ENCODE measurements around the gene ADAP1. TPM values are rescaled to one million over a fixed set of nuclear protein-coding genes. Genes with fewer than 3 reads are reported as not detected.
"Not testable (repeated sequence)": the region's sequence is repeated elsewhere in the genome, so short reads cannot be mapped to it uniquely, and the experiment has no call there.

The ADAP1 gene
- total RNA-seq (2014; rRNA removed; shearing (Covaris generic)): 3.5 TPM in 1 of 2 replicates, not detected in the other

GRCh38 chr7:954330-955238 is at the start of gene ADAP1:
ADAP1 (minus strand) TSS chr7:954680; CDS start chr7:954477, 203 bp downstream.
- H3K27me3 ChIP-seq (replicated peaks): peaks cover 38% of the 10 kb centered on the region
- no peak for DNase-seq (ENCODE audit: low read depth in 1 of 2, low spot score in 2 of 2)
- no peak within 1 kb of the TSS for H3K27ac ChIP-seq
- H3K4me1 ChIP-seq (replicated peaks): peaks cover 4% of the 10 kb centered on the region; the same call in 1 of the 2 replicates
- no peaks in the 10 kb centered on the region for H3K36me3 ChIP-seq
- no peak within 1 kb of the TSS; the same call in 1 of the 2 replicates for H3K4me3 ChIP-seq
- H3K9me3 ChIP-seq (replicated peaks): no peaks in the 10 kb centered on the region

GRCh38 chr7:1002445-1002844 is 48.0 kb upstream of the ADAP1 start:
- H3K4me3 ChIP-seq; DNase-seq (ENCODE audit: low read depth in 1 of 2, low spot score in 2 of 2); H3K9me3 ChIP-seq (replicated peaks); H3K27ac ChIP-seq; H3K4me1 ChIP-seq (replicated peaks); H3K27me3 ChIP-seq (replicated peaks): not testable (repeated sequence)
- H3K36me3 ChIP-seq: peaks cover 11% of the 10 kb centered on the region

GRCh38 chr7:1002026-1002425 is 47.5 kb upstream of the ADAP1 start:
- peaks cover 11% of the 10 kb centered on the region for H3K36me3 ChIP-seq
- not testable (repeated sequence) for H3K4me3 ChIP-seq; H3K9me3 ChIP-seq (replicated peaks); DNase-seq (ENCODE audit: low read depth in 1 of 2, low spot score in 2 of 2); H3K27ac ChIP-seq; H3K4me1 ChIP-seq (replicated peaks); H3K27me3 ChIP-seq (replicated peaks)

- not testable (repeated sequence) for H3K4me3 ChIP-seq; DNase-seq (ENCODE audit: low read depth in 1 of 2, low spot score in 2 of 2); H3K9me3 ChIP-seq (replicated peaks); H3K27me3 ChIP-seq (replicated peaks); H3K27ac ChIP-seq
- Histone ChIP-seq H3K4me1 (replicated peaks) (peaks cover 12% of the 10 kb centered on the region), H3K36me3 (peaks cover 18% of the 10 kb centered on the region)
Observed at GRCh38 chr7:1001069-1001770, 46.7 kb upstream of the ADAP1 start.

- Histone ChIP-seq H3K4me3 (no peak overlapping the region), H3K36me3 (peaks cover 18% of the 10 kb centered on the region), H3K27ac (no peak overlapping the region), H3K27me3 (replicated peaks) (no peaks in the 10 kb centered on the region), H3K4me1 (replicated peaks) (peaks cover 12% of the 10 kb centered on the region), H3K9me3 (replicated peaks) (no peaks in the 10 kb centered on the region)
- DNase-seq (ENCODE audit: low read depth in 1 of 2, low spot score in 2 of 2): no peak
Observed at GRCh38 chr7:999941-1000935, 45.8 kb upstream of the ADAP1 start.

- Histone ChIP-seq H3K4me1 (replicated peaks) (peaks cover 12% of the 10 kb centered on the region), H3K27me3 (replicated peaks) (no peaks in the 10 kb centered on the region)
- no peak for DNase-seq (ENCODE audit: low read depth in 1 of 2, low spot score in 2 of 2)
Observed at GRCh38 chr7:999149-999879, 44.8 kb upstream of the ADAP1 start.

GRCh38 chr7:997404-998395 is 43.2 kb upstream of the ADAP1 start:
- Histone ChIP-seq H3K27ac (no peak overlapping the region), H3K4me3 (no peak overlapping the region), H3K27me3 (replicated peaks) (no peaks in the 10 kb centered on the region), H3K4me1 (replicated peaks) (peaks cover 12% of the 10 kb centered on the region), H3K9me3 (replicated peaks) (no peaks in the 10 kb centered on the region), H3K36me3 (peaks cover 18% of the 10 kb centered on the region)
- peak in 1 of 2 experiments; percentile 75 for DNase-seq (ENCODE audit: low read depth in 1 of 2, low spot score in 2 of 2)

More at GRCh38 chr7:999149-999879, 44.8 kb upstream of the ADAP1 start:
- Histone ChIP-seq H3K9me3 (replicated peaks) (no peaks in the 10 kb centered on the region), H3K36me3 (peaks cover 18% of the 10 kb centered on the region), H3K27ac (no peak overlapping the region), H3K4me3 (no peak overlapping the region)

GRCh38 chr7:996079-996872 is 41.8 kb upstream of the ADAP1 start:
- H3K27ac ChIP-seq: no peak overlapping the region
- H3K9me3 ChIP-seq (replicated peaks): no peaks in the 10 kb centered on the region
- H3K4me3 ChIP-seq: no peak overlapping the region
- H3K36me3 ChIP-seq: peaks cover 18% of the 10 kb centered on the region
- H3K27me3 ChIP-seq (replicated peaks): no peaks in the 10 kb centered on the region
- no peak for DNase-seq (ENCODE audit: low read depth in 1 of 2, low spot score in 2 of 2)
- peaks cover 12% of the 10 kb centered on the region for H3K4me1 ChIP-seq (replicated peaks)

GRCh38 chr7:995571-995970 is 41.1 kb upstream of the ADAP1 start:
- Histone ChIP-seq H3K9me3 (replicated peaks) (no peaks in the 10 kb centered on the region), H3K27me3 (replicated peaks) (no peaks in the 10 kb centered on the region), H3K4me1 (replicated peaks) (peaks cover 12% of the 10 kb centered on the region), H3K27ac (no peak overlapping the region), H3K36me3 (peaks cover 18% of the 10 kb centered on the region), H3K4me3 (no peak overlapping the region)
- DNase-seq (ENCODE audit: low read depth in 1 of 2, low spot score in 2 of 2): no peak

GRCh38 chr7:994592-995308 is 40.3 kb upstream of the ADAP1 start:
- Histone ChIP-seq H3K27ac (no peak overlapping the region), H3K36me3 (peaks cover 18% of the 10 kb centered on the region), H3K4me1 (replicated peaks) (peaks cover 12% of the 10 kb centered on the region), H3K9me3 (replicated peaks) (no peaks in the 10 kb centered on the region), H3K4me3 (no peak overlapping the region), H3K27me3 (replicated peaks) (no peaks in the 10 kb centered on the region)
- no peak for DNase-seq (ENCODE audit: low read depth in 1 of 2, low spot score in 2 of 2)
